Fibroblast of the aortic adventitia (primary cell): ENCODE results near the gene EFCAB11. TPM values are rescaled to one million over a fixed set of nuclear protein-coding genes. Genes with fewer than 3 reads are reported as not detected.

Source experiments
- DNase-seq: peaks from one replicate; pipeline ENCODE4 v3.0.0-alpha.2; 2010; ENCODE audit warnings: low read depth
- H3K4me3 ChIP-seq: 2 replicates; pipeline ENCODE4 v1.5.1; 2011; ENCODE audit warnings: low read depth, mild to moderate bottlenecking, control low read depth, low read length, moderate library complexity
- total RNA-seq: library from RNA; depleted of rRNA; stranded (reverse); fragments of >200 nt; gene quantifications from 2 replicates; pipeline ENCODE4 v1.2.3, GENCODE V29; 2012; ENCODE audit warnings: low replicate concordance
- TF ChIP-seq, protein P1 (sequence below): IDR thresholded peaks from 2 replicates; pipeline ENCODE4 v1.5.1; 2011; ENCODE audit warnings: mild to moderate bottlenecking, low read length, control low read depth, inconsistent platforms; ENCODE audit not compliant: insufficient read depth

EFCAB11 gene
- total RNA-seq, 1 donor: 11.1 TPM

DNA sequence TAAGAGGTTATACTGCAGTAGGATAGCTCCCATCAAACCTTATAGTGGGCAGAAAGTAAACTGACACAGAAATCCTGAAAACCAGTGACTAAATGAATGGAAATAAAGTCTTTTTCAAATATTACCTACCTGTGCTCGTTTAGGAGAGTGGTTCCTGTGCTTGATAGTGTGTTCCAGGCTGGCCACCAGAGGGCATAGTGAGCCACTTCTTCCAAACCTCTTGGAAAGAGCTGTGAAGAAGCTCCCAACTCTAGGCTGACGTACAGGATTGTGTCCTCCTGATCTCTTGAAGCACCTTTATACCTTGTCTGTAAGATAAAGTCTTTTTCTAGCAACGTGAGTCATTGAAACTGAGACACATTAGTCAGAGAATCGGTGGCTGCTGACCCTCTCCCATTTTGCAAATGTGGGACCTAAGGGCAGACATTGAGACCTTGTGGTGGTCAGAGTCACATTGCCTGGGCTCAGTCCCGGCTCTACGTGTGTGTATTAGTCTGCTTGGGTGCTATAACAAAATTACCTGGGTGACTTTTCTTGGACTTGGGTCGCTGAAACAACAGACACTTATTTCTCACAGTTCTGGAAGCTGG is 18.8 kb upstream of the EFCAB11 start:
- peak; percentile 76 for DNase-seq
- H3K4me3 ChIP-seq: no peak overlapping the region
- TF ChIP-seq, protein P1, sequence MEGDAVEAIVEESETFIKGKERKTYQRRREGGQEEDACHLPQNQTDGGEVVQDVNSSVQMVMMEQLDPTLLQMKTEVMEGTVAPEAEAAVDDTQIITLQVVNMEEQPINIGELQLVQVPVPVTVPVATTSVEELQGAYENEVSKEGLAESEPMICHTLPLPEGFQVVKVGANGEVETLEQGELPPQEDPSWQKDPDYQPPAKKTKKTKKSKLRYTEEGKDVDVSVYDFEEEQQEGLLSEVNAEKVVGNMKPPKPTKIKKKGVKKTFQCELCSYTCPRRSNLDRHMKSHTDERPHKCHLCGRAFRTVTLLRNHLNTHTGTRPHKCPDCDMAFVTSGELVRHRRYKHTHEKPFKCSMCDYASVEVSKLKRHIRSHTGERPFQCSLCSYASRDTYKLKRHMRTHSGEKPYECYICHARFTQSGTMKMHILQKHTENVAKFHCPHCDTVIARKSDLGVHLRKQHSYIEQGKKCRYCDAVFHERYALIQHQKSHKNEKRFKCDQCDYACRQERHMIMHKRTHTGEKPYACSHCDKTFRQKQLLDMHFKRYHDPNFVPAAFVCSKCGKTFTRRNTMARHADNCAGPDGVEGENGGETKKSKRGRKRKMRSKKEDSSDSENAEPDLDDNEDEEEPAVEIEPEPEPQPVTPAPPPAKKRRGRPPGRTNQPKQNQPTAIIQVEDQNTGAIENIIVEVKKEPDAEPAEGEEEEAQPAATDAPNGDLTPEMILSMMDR: peak; percentile 88

DNA sequence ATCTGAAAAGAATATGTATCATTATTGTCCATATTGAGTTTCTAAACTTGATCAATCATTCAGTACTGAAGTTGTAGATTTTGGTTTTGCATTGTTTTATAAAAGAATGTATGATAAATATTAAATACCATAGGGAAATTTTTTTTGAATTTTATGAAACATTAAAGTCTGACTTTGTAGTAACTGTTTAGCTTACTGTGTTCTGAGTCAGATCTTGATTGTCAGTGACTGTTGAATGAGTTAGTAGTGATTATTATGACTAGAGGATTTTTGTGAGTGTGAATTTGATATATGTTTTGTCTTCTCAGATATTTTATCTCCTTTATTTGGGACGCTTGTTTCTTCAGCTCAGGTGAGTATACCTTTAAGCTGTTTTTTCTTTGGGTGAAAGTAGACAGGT is 11.3 kb upstream of the EFCAB11 start:
- DNase-seq: no peak
- H3K4me3 ChIP-seq: no peak overlapping the region
- TF ChIP-seq, protein P1: no peak

DNA sequence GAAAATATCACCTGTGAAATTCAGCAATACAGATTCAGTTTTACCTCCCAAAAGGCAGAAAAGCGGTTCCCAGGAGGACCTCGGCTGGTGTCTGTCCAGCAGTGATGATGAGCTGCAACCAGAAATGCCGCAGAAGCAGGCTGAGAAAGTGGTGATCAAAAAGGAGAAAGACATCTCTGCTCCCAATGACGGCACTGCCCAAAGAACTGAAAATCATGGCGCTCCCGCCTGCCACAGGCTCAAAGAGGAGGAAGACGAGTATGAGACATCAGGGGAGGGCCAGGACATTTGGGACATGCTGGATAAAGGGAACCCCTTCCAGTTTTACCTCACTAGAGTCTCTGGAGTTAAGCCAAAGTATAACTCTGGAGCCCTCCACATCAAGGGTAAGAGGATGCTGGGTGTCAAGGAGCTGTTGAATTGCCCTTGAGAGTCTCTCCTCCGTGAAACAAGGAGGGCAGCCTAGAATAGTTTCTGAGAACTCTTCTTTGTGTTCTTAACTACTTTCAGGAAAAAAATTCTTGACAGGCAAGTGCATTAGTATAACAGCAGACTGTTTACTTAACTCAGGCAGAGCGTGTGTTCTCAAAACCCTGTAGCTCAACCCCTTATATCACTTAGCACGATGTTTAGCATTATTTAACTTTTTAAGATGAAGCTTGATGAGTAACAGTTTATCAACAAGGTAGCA is 8.9 kb upstream of the EFCAB11 start:
- no peak for DNase-seq
- TF ChIP-seq, protein P1: no peak
- H3K4me3 ChIP-seq: no peak overlapping the region

DNA sequence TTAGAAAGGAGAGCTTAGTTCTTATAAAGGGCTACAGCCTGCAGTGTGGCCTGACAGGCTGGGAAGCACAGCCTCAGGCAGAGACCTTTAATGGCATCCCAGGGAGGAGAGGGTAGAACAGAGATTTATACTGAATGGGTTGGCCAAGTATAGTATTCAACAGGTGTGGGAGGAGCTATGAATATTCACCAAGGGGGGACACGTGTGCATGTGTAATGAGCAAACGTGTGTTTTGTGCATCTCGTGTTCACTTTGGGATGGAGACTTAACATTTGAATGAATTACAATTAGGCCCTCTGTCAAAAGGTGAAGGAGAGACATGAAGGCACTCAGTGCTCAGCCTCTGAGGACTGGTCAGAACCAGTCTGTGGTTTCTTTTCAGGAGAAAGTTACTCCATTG is 6.4 kb upstream of the EFCAB11 start:
- TF ChIP-seq, protein P1: no peak
- DNase-seq: no peak
- no peak overlapping the region for H3K4me3 ChIP-seq

DNA sequence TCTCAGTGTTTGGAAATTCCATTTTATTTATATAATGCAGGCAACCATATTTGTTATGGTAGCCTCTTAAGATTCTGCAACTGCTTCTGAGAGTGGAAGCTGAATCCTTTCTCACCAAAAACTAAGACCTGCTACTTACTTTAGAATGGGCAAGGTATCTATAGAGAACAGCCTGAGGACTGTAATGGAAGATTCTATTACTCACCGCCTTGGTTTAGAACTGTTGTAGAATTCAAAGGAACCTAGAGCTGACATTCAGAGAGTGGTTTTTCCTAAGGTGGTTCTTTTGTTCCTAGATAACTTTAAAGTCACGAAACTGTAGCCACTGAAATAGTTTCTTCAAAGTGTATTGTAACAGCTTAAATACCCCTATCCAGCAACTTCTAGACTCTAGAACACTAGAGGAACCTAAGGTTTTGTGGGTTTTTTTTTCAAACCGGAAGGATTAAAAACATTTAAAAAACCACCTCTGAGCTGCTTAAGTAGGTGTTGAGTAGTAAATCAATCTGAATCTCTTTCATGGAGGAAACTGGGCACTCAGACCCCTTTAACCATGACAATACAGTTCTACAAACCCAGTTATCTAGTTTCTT is 5.4 kb upstream of the EFCAB11 start:
- no peak for DNase-seq
- TF ChIP-seq, protein P1: no peak
- H3K4me3 ChIP-seq: no peak overlapping the region

DNA sequence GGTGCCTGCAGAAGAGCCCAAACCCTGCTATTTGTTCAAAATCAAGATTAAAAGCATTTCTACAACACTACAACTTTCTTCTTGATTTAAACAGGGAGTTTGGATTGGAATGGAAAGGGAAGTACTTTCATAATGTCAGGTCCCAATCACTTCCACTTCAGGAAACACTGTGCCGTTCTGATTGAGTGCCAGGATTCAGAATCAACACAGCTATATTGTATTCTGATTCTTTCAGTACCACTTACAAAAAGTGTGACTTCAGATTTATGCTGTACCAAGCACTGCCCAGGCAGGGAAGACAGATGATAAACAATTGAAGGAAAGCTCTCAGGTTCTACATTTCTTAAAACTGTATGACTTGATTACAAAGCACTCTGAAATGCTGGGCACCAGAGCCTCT is 4.4 kb upstream of the EFCAB11 start:
- no peak overlapping the region for H3K4me3 ChIP-seq
- TF ChIP-seq, protein P1: no peak
- no peak for DNase-seq
